IMR-90 (cell line): Measurements from ENCODE around the gene C11orf98. TPM values are rescaled to one million over a fixed set of nuclear protein-coding genes. Genes with fewer than 3 reads are reported as not detected.
A peak's percentile ranks its signal among the peaks of the same experiment; 100 is the strongest.

ENCODE experiments used
- ATAC-seq: fragments of 200-7000 bp; cut with Tn5 transposase; 2 replicates; pipeline ENCODE4 v1.9.1; 2020; ENCODE audit warnings: low read depth, mild to moderate bottlenecking, moderate library complexity
- BruUV-seq: library from RNA; stranded (reverse); fragments of 400-500 nt; replicated peaks from 2 replicates; lab custom pipeline; 2021; lab: Mats Ljungman, UMichigan
- CTCF ChIA-PET: fragments of 300-600 bp; formaldehyde crosslinking; extraction: SDS; loops from one replicate; lab custom pipeline; 2021; ENCODE audit warnings: antibody characterized with exemption; lab: Yijun Ruan, JAX
- POLR2A ChIA-PET: fragments of 300-600 bp; sonication (Branson Sonifier 250); formaldehyde crosslinking; loops from one replicate; lab custom pipeline; 2022; ENCODE audit warnings: antibody characterized with exemption; ENCODE audit not compliant: unreplicated experiment; lab: Charles Lee
- DNase-seq: peaks from one replicate; pipeline ENCODE4 v3.0.0; 2013
- H2AFZ ChIP-seq: replicated peaks from 2 replicates; pipeline ENCODE3; 2013; ENCODE audit warnings: low read length, mild to moderate bottlenecking; ENCODE audit not compliant: poor library complexity
- H2AK5ac ChIP-seq: 2 replicates; pipeline ENCODE4 v1.6.1; 2013; ENCODE audit warnings: low read depth, low read length, inconsistent platforms
- H2AK9ac ChIP-seq: replicated peaks from 2 replicates; pipeline ENCODE3; 2013; ENCODE audit warnings: mild to moderate bottlenecking, low read depth, low read length, moderate library complexity; ENCODE audit not compliant: poor library complexity
- H2BK120ac ChIP-seq: 2 replicates; pipeline ENCODE4 v1.6.1; 2013; ENCODE audit warnings: low read depth, low read length, inconsistent platforms
- H2BK15ac ChIP-seq: 3 replicates; pipeline ENCODE4 v1.6.1; 2013; ENCODE audit warnings: low read depth, low read length, inconsistent platforms
- H2BK20ac ChIP-seq: 2 replicates; pipeline ENCODE4 v1.6.1; 2013; ENCODE audit warnings: low read depth, mild to moderate bottlenecking, inconsistent platforms, low read length, moderate library complexity
- H2BK5ac ChIP-seq: 2 replicates; pipeline ENCODE4 v1.6.1; 2013; ENCODE audit warnings: mild to moderate bottlenecking, low read depth, low read length, inconsistent platforms; ENCODE audit not compliant: poor library complexity, severe bottlenecking
- H3K14ac ChIP-seq: replicated peaks from 2 replicates; pipeline ENCODE4 v1.6.1; 2013; ENCODE audit warnings: low read depth, low read length, inconsistent platforms
- H3K18ac ChIP-seq: 2 replicates; pipeline ENCODE4 v1.6.1; 2013; ENCODE audit warnings: low read depth, low read length, control low read depth
- H3K23ac ChIP-seq: 2 replicates; pipeline ENCODE4 v1.6.1; 2013; ENCODE audit warnings: low read depth, low read length, inconsistent platforms
- H3K27ac ChIP-seq: 2 replicates; pipeline ENCODE4 v1.5.1; 2013; ENCODE audit warnings: mild to moderate bottlenecking, control low read depth, low read length; ENCODE audit not compliant: insufficient read depth
- H3K27me3 ChIP-seq: 2 replicates; pipeline ENCODE4 v1.6.1; 2013; ENCODE audit warnings: low read length; ENCODE audit not compliant: control insufficient read depth, insufficient read depth
- H3K36me3 ChIP-seq: 2 replicates; pipeline ENCODE4 v1.6.1; 2013; ENCODE audit warnings: low read length, mixed read lengths; ENCODE audit not compliant: control insufficient read depth, insufficient read depth
- H3K4ac ChIP-seq: 2 replicates; pipeline ENCODE4 v1.6.1; 2013; ENCODE audit warnings: low read depth, low read length, inconsistent platforms
- H3K4me1 ChIP-seq: 2 replicates; pipeline ENCODE4 v1.6.1; 2013; ENCODE audit warnings: low read length, mixed read lengths; ENCODE audit not compliant: control insufficient read depth, insufficient read depth
- H3K4me2 ChIP-seq: 2 replicates; pipeline ENCODE4 v1.6.1; 2013; ENCODE audit warnings: low read depth, mild to moderate bottlenecking, control low read depth, low read length, moderate library complexity
- H3K4me3 ChIP-seq: 2 replicates; pipeline ENCODE4 v1.5.1; 2013; ENCODE audit warnings: low read depth, mild to moderate bottlenecking, control low read depth, low read length, moderate library complexity; ENCODE audit not compliant: insufficient read depth
- H3K56ac ChIP-seq: 2 replicates; pipeline ENCODE4 v1.6.1; 2013; ENCODE audit warnings: low read length, inconsistent platforms; ENCODE audit not compliant: insufficient read depth; ENCODE audit errors: extremely low read depth
- H3K79me1 ChIP-seq, 2 experiments: 2 replicates each; pipeline ENCODE4 v1.6.1; 2013; ENCODE audit warnings: low read length in 2 of 2, inconsistent platforms in 1 of 2, low read depth in 1 of 2
- H3K9ac ChIP-seq: 2 replicates; pipeline ENCODE4 v1.6.1; 2013; ENCODE audit warnings: low read depth, low read length, control low read depth
- H3K9me1 ChIP-seq: 2 replicates; pipeline ENCODE4 v1.6.1; 2013; ENCODE audit warnings: low read length, inconsistent platforms; ENCODE audit not compliant: insufficient read depth
- H3K9me3 ChIP-seq: 2 replicates; pipeline ENCODE4 v1.6.1; 2013; ENCODE audit warnings: low read length; ENCODE audit not compliant: control insufficient read depth, insufficient read depth
- H4K20me1 ChIP-seq: 2 replicates; pipeline ENCODE4 v1.6.1; 2013; ENCODE audit warnings: low read length, inconsistent platforms; ENCODE audit not compliant: insufficient read depth
- H4K5ac ChIP-seq: 2 replicates; pipeline ENCODE4 v1.6.1; 2013; ENCODE audit warnings: mild to moderate bottlenecking, low read depth, low read length, control low read depth
- H4K8ac ChIP-seq, 2 experiments: 2 replicates each; pipeline ENCODE4 v1.6.1; 2013; ENCODE audit warnings: low read depth in 2 of 2, low read length in 2 of 2, control low read depth in 1 of 2, inconsistent platforms in 1 of 2
- H4K91ac ChIP-seq: 2 replicates; pipeline ENCODE4 v1.6.1; 2013; ENCODE audit warnings: low read depth, low read length, inconsistent platforms; ENCODE audit not compliant: insufficient read depth
- BHLHE40 ChIP-seq: fragments of 150-350 bp; IDR thresholded peaks from 2 replicates; pipeline ENCODE4 v1.6.1; 2016; ENCODE audit warnings: mild to moderate bottlenecking, low read depth, low read length
- CHD1 ChIP-seq: IDR thresholded peaks from 2 replicates; pipeline ENCODE4 v1.6.1; 2012; ENCODE audit warnings: low read depth, low read length, improper control_type of control experiment
- CTCF ChIP-seq: conservative IDR thresholded peaks from 2 replicates; pipeline ENCODE4 v1.5.1; 2012; ENCODE audit warnings: mild to moderate bottlenecking, low read depth, low read length, improper control_type of control experiment
- ELK1 ChIP-seq: fragments of 150-350 bp; IDR thresholded peaks from 2 replicates; pipeline ENCODE4 v1.6.1; 2016; ENCODE audit warnings: low read depth, mild to moderate bottlenecking, low read length, moderate library complexity, borderline replicate concordance
- MXI1 ChIP-seq: IDR thresholded peaks from 2 replicates; pipeline ENCODE4 v1.6.1; 2012; ENCODE audit warnings: low read depth, mild to moderate bottlenecking, low read length, moderate library complexity, borderline replicate concordance
- NFE2L2 ChIP-seq: fragments of 150-350 bp; IDR thresholded peaks from 2 replicates; pipeline ENCODE4 v1.6.1; 2016; ENCODE audit warnings: low read depth, mild to moderate bottlenecking, low read length
- POLR2A ChIP-seq: IDR thresholded peaks from 2 replicates; pipeline ENCODE4 v1.6.1; 2012; ENCODE audit warnings: mild to moderate bottlenecking, low read depth, low read length
- RAD21 ChIP-seq: IDR thresholded peaks from 2 replicates; pipeline ENCODE4 v1.6.1; 2012; ENCODE audit warnings: low read length, improper control_type of control experiment
- RCOR1 ChIP-seq: IDR thresholded peaks from 2 replicates; pipeline ENCODE4 v1.6.1; 2012; ENCODE audit warnings: mild to moderate bottlenecking, low read length, improper control_type of control experiment; ENCODE audit not compliant: insufficient replicate concordance
- RFX5 ChIP-seq: IDR thresholded peaks from 2 replicates; pipeline ENCODE4 v1.8.0; 2012; ENCODE audit warnings: low read depth, mild to moderate bottlenecking, low read length, moderate library complexity
- USF2 ChIP-seq: fragments of 150-350 bp; IDR thresholded peaks from 2 replicates; pipeline ENCODE4 v1.6.1; 2017; ENCODE audit warnings: mild to moderate bottlenecking, antibody characterized with exemption, low read length, low read depth
- WGBS, 2 experiments: methylation state at CpG; one replicate each; pipeline versions ENCODE4 v1.1.5 to v1.1.7; 2013; ENCODE audit warnings: missing lambda C conversion rate in 2 of 2; ENCODE audit not compliant: insufficient read length in 1 of 2; ENCODE audit errors: extremely low coverage in 2 of 2; 5-methylcytosine and 5-hydroxymethylcytosine counted together
- dilution Hi-C: fragments of 300-500 bp; cut with HindIII; formaldehyde crosslinking; loops from one replicate; pipeline ENCODE4 v1.14.3; 2018; ENCODE audit warnings: low sequenced_read_pairs; ENCODE audit not compliant: unreplicated experiment
- in situ Hi-C: fragments of 300-500 bp; cut with MboI; formaldehyde crosslinking; loops from 3 replicates; pipeline ENCODE4 v1.14.3; 2019; ENCODE audit warnings: low sequenced_read_pairs, inconsistent platforms, mixed read lengths
- intact Hi-C: fragments of 100-400 bp; cut with micrococcal nuclease; formaldehyde crosslinking; loops from 2 replicates; pipeline ENCODE4 v1.10.0; 2022
- polyA plus RNA-seq, 3 experiments: library from polyadenylated mRNA; depleted of rRNA; stranded (reverse); fragments of >200 nt; gene quantifications; 2 replicates each; pipeline ENCODE4 v1.2.3, GENCODE V29; 2012; ENCODE audit warnings: low replicate concordance in 1 of 3
- total RNA-seq: library from RNA; depleted of rRNA; stranded (reverse); fragments of >200 nt; gene quantifications from 2 replicates; pipeline ENCODE4 v1.2.3, GENCODE V29; 2012

The C11orf98 gene
- total and polyA plus RNA-seq, 2 of the 4 experiments (the other 2 are of a cell fraction), result 41.2 to 62.3 TPM

- Histone ChIP-seq H3K4ac (no peak overlapping the region), H4K5ac (no peak overlapping the region; the same call in 1 of the 2 replicates), H2AK9ac (peak overlapping the region; percentile 73), H2BK20ac (no peak overlapping the region), H3K23ac (peak overlapping the region; percentile 5; the same call in 1 of the 2 replicates), H2AFZ (peak overlapping the region; percentile 48), H2AK5ac (peak overlapping the region; percentile 66), H3K14ac (no peak overlapping the region), H3K9me3 (no peaks in the 10 kb centered on the region), H2BK15ac (no peak overlapping the region), H3K9me1 (peaks cover 6% of the 10 kb centered on the region; the same call in 1 of the 2 replicates), H3K18ac (no peak overlapping the region), H2BK5ac (no peak overlapping the region), H3K9ac (no peak overlapping the region), H3K27ac (no peak overlapping the region), H3K4me3 (no peak overlapping the region), H3K36me3 (peaks cover 21% of the 10 kb centered on the region), H4K8ac (peak overlapping the region; percentile 54 to 60; a peak in 1 of 4 replicates), H4K20me1 (0 out of 2 replicates have a peak, but pooled peaks cover 6% of the 10 kb centered on the region), H2BK120ac (no peak overlapping the region), H4K91ac (no peak overlapping the region; the same call in 1 of the 2 replicates), H3K56ac (no peak overlapping the region), H3K27me3 (no peaks in the 10 kb centered on the region), H3K79me1 (no peaks in the 10 kb centered on the region), H3K4me1 (peaks cover 9% of the 10 kb centered on the region; the same call in 1 of the 2 replicates), H3K4me2 (no peak overlapping the region; the same call in 1 of the 2 replicates)
- no peak for TF ChIP-seq CTCF
- no peak for TF ChIP-seq POLR2A
- no peak for TF ChIP-seq USF2
- no peak for TF ChIP-seq RCOR1
- no peak for TF ChIP-seq RFX5
- TF ChIP-seq CHD1, result no peak
- TF ChIP-seq BHLHE40, result no peak
- TF ChIP-seq MXI1, result no peak
- no peak for TF ChIP-seq RAD21
- TF ChIP-seq ELK1, result no peak
- TF ChIP-seq NFE2L2, result no peak
- ATAC-seq, result no peak; the same call in 1 of the 2 replicates
- CTCF ChIA-PET, result interaction anchor here (2.0 kb wide), 1 partner anchor 8 kb away, joined by 5 read pairs; the partner anchor contains the start of gene UBXN1
- dilution Hi-C loops (no loop called here), in situ Hi-C loops (no loop called here), intact Hi-C loops (no loop called here)
- BruUV-seq, result no TSS peak
- POLR2A ChIA-PET, result no interaction called here
- DNase-seq, result no peak
- WGBS, 2 experiments, result 60% methylated on average over 38 of the region's 74 CpGs; no CpG with 5 or more reads in 1 of the 2 experiments
Observed at GRCh38 chr11:62687508-62688396, 22.7 kb upstream of the C11orf98 start.
